Stimulated activated memory B cell treated with anti-CD40 and anti-IgM and Interleukin-4, amounts not matched to agents 10 μg/mL and 1 μg/mL and 100 μg/mL, for 72 hours (primary cell): ENCODE results near the gene SLC6A6.

Source experiments
- ATAC-seq: fragments of 150-1000 bp; cut with Tn5 transposase; 2 replicates; pipeline ENCODE4 v1.10.0; 2021
- H3K27ac Mint-ChIP-seq: one replicate; pipeline ENCODE4 v1.8.0; 2022; ENCODE audit warnings: mild to moderate bottlenecking, mixed read lengths
- H3K27me3 Mint-ChIP-seq: one replicate; pipeline ENCODE4 v1.8.0; 2022; ENCODE audit warnings: mixed read lengths
- H3K36me3 Mint-ChIP-seq: one replicate; pipeline ENCODE4 v1.8.0; 2022; ENCODE audit warnings: mixed read lengths
- H3K4me1 Mint-ChIP-seq: one replicate; pipeline ENCODE4 v1.8.0; 2022; ENCODE audit warnings: mixed read lengths
- H3K4me3 Mint-ChIP-seq: one replicate; pipeline ENCODE4 v1.8.0; 2022; ENCODE audit warnings: mild to moderate bottlenecking, moderate library complexity, mixed read lengths
- H3K9me3 Mint-ChIP-seq: one replicate; pipeline ENCODE4 v1.8.0; 2022; ENCODE audit warnings: mixed read lengths

The SLC6A6 gene

GRCh38 chr3:14464521-14464920 is 62.1 kb downstream of the SLC6A6 start:
- Mint-ChIP-seq H3K36me3 (peaks cover 49% of the 10 kb centered on the region), H3K4me3 (no peak overlapping the region), H3K4me1 (peaks cover 18% of the 10 kb centered on the region), H3K27ac (no peak overlapping the region), H3K9me3 (no peaks in the 10 kb centered on the region), H3K27me3 (no peaks in the 10 kb centered on the region)
- ATAC-seq: no peak

- Mint-ChIP-seq H3K27me3 (no peaks in the 10 kb centered on the region), H3K9me3 (no peaks in the 10 kb centered on the region), H3K4me3 (no peak overlapping the region), H3K36me3 (peaks cover 52% of the 10 kb centered on the region), H3K4me1 (peaks cover 15% of the 10 kb centered on the region), H3K27ac (no peak overlapping the region)
- no peak for ATAC-seq
Observed at GRCh38 chr3:14465425-14465824, 63.0 kb downstream of the SLC6A6 start.

GRCh38 chr3:14466179-14466903 is 63.9 kb downstream of the SLC6A6 start:
- no peaks in the 10 kb centered on the region for H3K27me3 Mint-ChIP-seq
- H3K4me3 Mint-ChIP-seq: no peak overlapping the region
- peaks cover 13% of the 10 kb centered on the region for H3K4me1 Mint-ChIP-seq
- no peak overlapping the region for H3K27ac Mint-ChIP-seq
- no peak for ATAC-seq
- H3K9me3 Mint-ChIP-seq: no peaks in the 10 kb centered on the region
- peaks cover 56% of the 10 kb centered on the region for H3K36me3 Mint-ChIP-seq

GRCh38 chr3:14467814-14468620 is 65.6 kb downstream of the SLC6A6 start:
- ATAC-seq: peak; percentile 72
- Mint-ChIP-seq H3K4me1 (peaks cover 15% of the 10 kb centered on the region), H3K36me3 (peaks cover 57% of the 10 kb centered on the region), H3K27ac (peak overlapping the region; percentile 16), H3K27me3 (no peaks in the 10 kb centered on the region), H3K4me3 (no peak overlapping the region), H3K9me3 (no peaks in the 10 kb centered on the region)

GRCh38 chr3:14468621-14468981 is 66.2 kb downstream of the SLC6A6 start:
- no peak for ATAC-seq
- Mint-ChIP-seq H3K4me3 (no peak overlapping the region), H3K4me1 (peaks cover 15% of the 10 kb centered on the region), H3K9me3 (no peaks in the 10 kb centered on the region), H3K27ac (no peak overlapping the region), H3K36me3 (peaks cover 59% of the 10 kb centered on the region), H3K27me3 (no peaks in the 10 kb centered on the region)

GRCh38 chr3:14470461-14470860 is 68.1 kb downstream of the SLC6A6 start:
- no peak for ATAC-seq
- Mint-ChIP-seq H3K4me3 (no peak overlapping the region), H3K27ac (no peak overlapping the region), H3K36me3 (peaks cover 66% of the 10 kb centered on the region), H3K4me1 (peaks cover 15% of the 10 kb centered on the region), H3K9me3 (no peaks in the 10 kb centered on the region), H3K27me3 (no peaks in the 10 kb centered on the region)

- Mint-ChIP-seq H3K36me3 (peaks cover 71% of the 10 kb centered on the region), H3K27me3 (no peaks in the 10 kb centered on the region), H3K4me3 (no peak overlapping the region), H3K9me3 (no peaks in the 10 kb centered on the region), H3K27ac (no peak overlapping the region), H3K4me1 (peaks cover 15% of the 10 kb centered on the region)
- ATAC-seq: no peak
Observed at GRCh38 chr3:14471016-14471415, 68.6 kb downstream of the SLC6A6 start.

GRCh38 chr3:14471690-14472089 is 69.3 kb downstream of the SLC6A6 start:
- Mint-ChIP-seq H3K4me3 (no peak overlapping the region), H3K36me3 (peaks cover 78% of the 10 kb centered on the region), H3K9me3 (no peaks in the 10 kb centered on the region), H3K4me1 (peaks cover 15% of the 10 kb centered on the region), H3K27me3 (no peaks in the 10 kb centered on the region), H3K27ac (peak overlapping the region; percentile 74)
- no peak for ATAC-seq

GRCh38 chr3:14472471-14473351 is 70.3 kb downstream of the SLC6A6 start:
- peak; percentile 70 for ATAC-seq
- no peaks in the 10 kb centered on the region for H3K27me3 Mint-ChIP-seq
- H3K27ac Mint-ChIP-seq: peak overlapping the region; percentile 74
- peaks cover 12% of the 10 kb centered on the region for H3K4me1 Mint-ChIP-seq
- no peak overlapping the region for H3K4me3 Mint-ChIP-seq
- H3K36me3 Mint-ChIP-seq: peaks cover 86% of the 10 kb centered on the region
- no peaks in the 10 kb centered on the region for H3K9me3 Mint-ChIP-seq

- no peaks in the 10 kb centered on the region for H3K9me3 Mint-ChIP-seq
- H3K27ac Mint-ChIP-seq: no peak overlapping the region
- peaks cover 89% of the 10 kb centered on the region for H3K36me3 Mint-ChIP-seq
- H3K27me3 Mint-ChIP-seq: no peaks in the 10 kb centered on the region
- peaks cover 9% of the 10 kb centered on the region for H3K4me1 Mint-ChIP-seq
- no peak overlapping the region for H3K4me3 Mint-ChIP-seq
- no peak for ATAC-seq
Observed at GRCh38 chr3:14473411-14473891, 71.0 kb downstream of the SLC6A6 start.

- Mint-ChIP-seq H3K36me3 (peaks cover 92% of the 10 kb centered on the region), H3K4me1 (peaks cover 9% of the 10 kb centered on the region), H3K27ac (no peak overlapping the region), H3K27me3 (no peaks in the 10 kb centered on the region), H3K4me3 (no peak overlapping the region), H3K9me3 (no peaks in the 10 kb centered on the region)
- no peak for ATAC-seq
Observed at GRCh38 chr3:14474363-14475081, 72.1 kb downstream of the SLC6A6 start.

GRCh38 chr3:14475621-14476020 is 73.2 kb downstream of the SLC6A6 start:
- H3K36me3 Mint-ChIP-seq: peaks cover 92% of the 10 kb centered on the region
- H3K4me1 Mint-ChIP-seq: peaks cover 9% of the 10 kb centered on the region
- ATAC-seq: no peak
- H3K27me3 Mint-ChIP-seq: no peaks in the 10 kb centered on the region
- no peak overlapping the region for H3K27ac Mint-ChIP-seq
- no peaks in the 10 kb centered on the region for H3K9me3 Mint-ChIP-seq
- H3K4me3 Mint-ChIP-seq: no peak overlapping the region

- no peak overlapping the region for H3K4me3 Mint-ChIP-seq
- peaks cover 93% of the 10 kb centered on the region for H3K36me3 Mint-ChIP-seq
- no peaks in the 10 kb centered on the region for H3K9me3 Mint-ChIP-seq
- no peaks in the 10 kb centered on the region for H3K27me3 Mint-ChIP-seq
- no peak overlapping the region for H3K27ac Mint-ChIP-seq
- H3K4me1 Mint-ChIP-seq: peaks cover 8% of the 10 kb centered on the region
- ATAC-seq: no peak
Observed at GRCh38 chr3:14476583-14477265, 74.3 kb downstream of the SLC6A6 start.

GRCh38 chr3:14477311-14477935 is 75.0 kb downstream of the SLC6A6 start:
- no peak for ATAC-seq
- Mint-ChIP-seq H3K4me1 (peaks cover 1% of the 10 kb centered on the region), H3K27me3 (no peaks in the 10 kb centered on the region), H3K27ac (no peak overlapping the region), H3K9me3 (no peaks in the 10 kb centered on the region), H3K4me3 (no peak overlapping the region), H3K36me3 (peaks cover 91% of the 10 kb centered on the region)
